ENCODE data around the gene DMPK.
"Not testable (repeated sequence)": the region's sequence is repeated elsewhere in the genome, so short reads cannot be mapped to it uniquely, and the experiment has no call there.

Gene DMPK

GRCh38 chr19:45814166-45814780 lies 32.0 kb upstream of the DMPK start:
- Histone ChIP-seq H3K27me3 (ENCODE audit: control insufficient read depth, insufficient read depth, low read length) (no peaks in the 10 kb centered on the region), H3K36me3 (ENCODE audit: insufficient read depth, low read length) (peaks cover 9% of the 10 kb centered on the region), H3K9ac (ENCODE audit: low read depth, low read length) (no peak overlapping the region), H3K4me3 (ENCODE audit: low read length) (no peak overlapping the region), H3K4me2 (ENCODE audit: low read length) (no peak overlapping the region), H3K9me3 (replicated peaks; ENCODE audit: low read length) (no peaks in the 10 kb centered on the region), H3K4me1 (ENCODE audit: control insufficient read depth, insufficient read depth, low read length) (peaks cover 17% of the 10 kb centered on the region)

DNA sequence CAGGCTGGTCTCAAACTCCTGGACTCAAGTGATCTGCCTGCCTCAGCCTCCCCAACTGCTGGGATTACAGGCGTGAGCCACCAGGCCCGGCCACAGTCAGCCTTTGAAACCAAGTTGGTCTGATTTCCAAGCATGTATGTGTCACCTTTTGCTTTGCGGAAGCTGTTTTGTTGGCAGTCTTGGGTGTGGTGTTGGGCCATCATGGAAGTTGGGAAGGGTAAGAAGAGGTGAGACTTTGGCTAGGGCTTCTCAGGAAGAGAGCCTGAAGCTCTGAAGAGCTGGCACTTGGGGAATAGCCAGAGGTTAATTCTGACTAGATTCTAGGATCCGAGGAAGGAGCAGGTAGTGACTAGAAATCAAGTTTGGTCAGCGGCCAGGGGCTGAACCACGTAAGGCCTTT lies 30.0 kb upstream of the DMPK start:
- Histone ChIP-seq H3K9me3 (replicated peaks; ENCODE audit: low read length) (no peaks in the 10 kb centered on the region), H3K36me3 (ENCODE audit: insufficient read depth, low read length) (no peaks in the 10 kb centered on the region), H3K4me1 (ENCODE audit: control insufficient read depth, insufficient read depth, low read length) (peaks cover 18% of the 10 kb centered on the region), H3K9ac (ENCODE audit: low read depth, low read length) (no peak overlapping the region), H3K4me3 (ENCODE audit: low read length) (no peak overlapping the region), H3K27me3 (ENCODE audit: control insufficient read depth, insufficient read depth, low read length) (no peaks in the 10 kb centered on the region), H3K4me2 (ENCODE audit: low read length) (no peak overlapping the region)

- H3K9me3 ChIP-seq (replicated peaks; ENCODE audit: low read length): no peaks in the 10 kb centered on the region
- peak overlapping the region; percentile 66 for H3K4me2 ChIP-seq (ENCODE audit: low read length)
- H3K4me1 ChIP-seq (ENCODE audit: control insufficient read depth, insufficient read depth, low read length): peaks cover 20% of the 10 kb centered on the region
- no peak overlapping the region for H3K4me3 ChIP-seq (ENCODE audit: low read length)
- no peaks in the 10 kb centered on the region for H3K27me3 ChIP-seq (ENCODE audit: control insufficient read depth, insufficient read depth, low read length)
- H3K36me3 ChIP-seq (ENCODE audit: insufficient read depth, low read length): no peaks in the 10 kb centered on the region
- peak overlapping the region; percentile 9 for H3K9ac ChIP-seq (ENCODE audit: low read depth, low read length)
Measured at GRCh38 chr19:45809643-45810159, 27.4 kb upstream of the DMPK start.

DNA sequence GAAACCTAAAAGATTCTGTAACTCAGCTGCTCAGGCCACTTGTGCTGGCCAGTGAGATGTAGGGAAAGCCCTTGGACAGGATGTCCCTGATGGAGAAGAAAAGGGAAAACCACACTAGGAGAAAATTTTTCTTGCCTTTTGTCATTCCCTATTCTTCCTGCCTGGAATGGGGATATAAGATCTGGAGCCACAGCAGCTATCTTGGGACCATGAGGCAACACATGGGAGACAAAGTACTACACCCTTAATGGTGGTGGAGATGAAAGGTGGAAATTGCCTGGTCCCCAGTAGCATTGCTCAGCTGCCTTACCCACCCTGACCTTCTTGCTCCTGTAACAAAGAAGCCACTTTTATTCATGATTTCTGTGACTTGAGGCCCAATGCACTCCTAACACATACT lies 23.4 kb upstream of the DMPK start:
- Histone ChIP-seq H3K9ac (ENCODE audit: low read depth, low read length) (no peak overlapping the region), H3K4me1 (ENCODE audit: control insufficient read depth, insufficient read depth, low read length) (peaks cover 19% of the 10 kb centered on the region), H3K4me2 (ENCODE audit: low read length) (no peak overlapping the region), H3K27me3 (ENCODE audit: control insufficient read depth, insufficient read depth, low read length) (no peaks in the 10 kb centered on the region), H3K9me3 (replicated peaks; ENCODE audit: low read length) (no peaks in the 10 kb centered on the region), H3K36me3 (ENCODE audit: insufficient read depth, low read length) (no peaks in the 10 kb centered on the region), H3K4me3 (ENCODE audit: low read length) (no peak overlapping the region)

GRCh38 chr19:45804959-45805230 lies 22.6 kb upstream of the DMPK start:
- Histone ChIP-seq H3K4me3 (ENCODE audit: low read length) (no peak overlapping the region), H3K4me2 (ENCODE audit: low read length) (no peak overlapping the region), H3K9me3 (replicated peaks; ENCODE audit: low read length) (no peaks in the 10 kb centered on the region), H3K9ac (ENCODE audit: low read depth, low read length) (no peak overlapping the region), H3K36me3 (ENCODE audit: insufficient read depth, low read length) (no peaks in the 10 kb centered on the region), H3K4me1 (ENCODE audit: control insufficient read depth, insufficient read depth, low read length) (peaks cover 18% of the 10 kb centered on the region), H3K27me3 (ENCODE audit: control insufficient read depth, insufficient read depth, low read length) (no peaks in the 10 kb centered on the region)

- H3K36me3 ChIP-seq (ENCODE audit: insufficient read depth, low read length): no peaks in the 10 kb centered on the region
- no peaks in the 10 kb centered on the region for H3K27me3 ChIP-seq (ENCODE audit: control insufficient read depth, insufficient read depth, low read length)
- no peak overlapping the region for H3K9ac ChIP-seq (ENCODE audit: low read depth, low read length)
- H3K4me1 ChIP-seq (ENCODE audit: control insufficient read depth, insufficient read depth, low read length): peaks cover 18% of the 10 kb centered on the region
- H3K9me3 ChIP-seq (replicated peaks; ENCODE audit: low read length): no peaks in the 10 kb centered on the region
- H3K4me3 ChIP-seq (ENCODE audit: low read length): no peak overlapping the region
- no peak overlapping the region for H3K4me2 ChIP-seq (ENCODE audit: low read length)
Measured at GRCh38 chr19:45804140-45804958, 22.1 kb upstream of the DMPK start.

- Histone ChIP-seq H3K4me1 (ENCODE audit: control insufficient read depth, insufficient read depth, low read length) (peaks cover 22% of the 10 kb centered on the region), H3K4me3 (ENCODE audit: low read length) (no peak overlapping the region), H3K36me3 (ENCODE audit: insufficient read depth, low read length) (no peaks in the 10 kb centered on the region), H3K9ac (ENCODE audit: low read depth, low read length) (no peak overlapping the region), H3K4me2 (ENCODE audit: low read length) (no peak overlapping the region), H3K9me3 (replicated peaks; ENCODE audit: low read length) (no peaks in the 10 kb centered on the region), H3K27me3 (ENCODE audit: control insufficient read depth, insufficient read depth, low read length) (no peaks in the 10 kb centered on the region)
Measured at GRCh38 chr19:45801603-45802175, 19.4 kb upstream of the DMPK start.

DNA sequence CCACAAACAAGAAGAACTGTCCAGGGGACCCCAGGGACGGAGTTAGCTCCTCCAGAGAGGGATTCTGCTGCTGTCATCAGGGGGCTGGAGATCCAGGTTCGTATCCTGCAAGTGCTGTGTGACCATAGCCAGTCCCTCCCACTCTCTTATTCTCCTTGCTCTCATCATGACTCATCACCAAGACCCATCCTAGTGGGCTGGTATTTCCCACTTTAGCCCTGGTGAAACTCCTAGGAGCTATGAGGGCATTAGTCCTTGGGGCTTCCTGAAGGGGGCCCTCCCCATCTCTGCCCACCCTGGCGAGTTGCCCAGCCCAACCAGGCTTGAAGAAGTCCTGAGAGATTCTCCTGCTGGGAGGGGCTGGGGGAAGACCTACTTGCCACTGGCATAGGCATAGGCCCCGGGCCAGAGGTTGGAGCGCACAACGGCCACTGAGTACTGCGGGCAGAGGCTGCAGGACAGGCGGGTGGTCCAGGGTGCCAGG lies 17.8 kb upstream of the DMPK start:
- Histone ChIP-seq H3K27me3 (ENCODE audit: control insufficient read depth, insufficient read depth, low read length) (no peaks in the 10 kb centered on the region), H3K36me3 (ENCODE audit: insufficient read depth, low read length) (no peaks in the 10 kb centered on the region), H3K9me3 (replicated peaks; ENCODE audit: low read length) (no peaks in the 10 kb centered on the region), H3K4me1 (ENCODE audit: control insufficient read depth, insufficient read depth, low read length) (peaks cover 17% of the 10 kb centered on the region), H3K4me3 (ENCODE audit: low read length) (peak overlapping the region; percentile 24), H3K4me2 (ENCODE audit: low read length) (peak overlapping the region; percentile 23), H3K9ac (ENCODE audit: low read depth, low read length) (no peak overlapping the region)

GRCh38 chr19:45799541-45799940 lies 17.3 kb upstream of the DMPK start:
- not testable (repeated sequence) for H3K9ac ChIP-seq (ENCODE audit: low read depth, low read length); H3K36me3 ChIP-seq (ENCODE audit: insufficient read depth, low read length); H3K27me3 ChIP-seq (ENCODE audit: control insufficient read depth, insufficient read depth, low read length); H3K4me2 ChIP-seq (ENCODE audit: low read length); H3K9me3 ChIP-seq (replicated peaks; ENCODE audit: low read length); H3K4me3 ChIP-seq (ENCODE audit: low read length)
- peaks cover 17% of the 10 kb centered on the region for H3K4me1 ChIP-seq (ENCODE audit: control insufficient read depth, insufficient read depth, low read length)

DNA sequence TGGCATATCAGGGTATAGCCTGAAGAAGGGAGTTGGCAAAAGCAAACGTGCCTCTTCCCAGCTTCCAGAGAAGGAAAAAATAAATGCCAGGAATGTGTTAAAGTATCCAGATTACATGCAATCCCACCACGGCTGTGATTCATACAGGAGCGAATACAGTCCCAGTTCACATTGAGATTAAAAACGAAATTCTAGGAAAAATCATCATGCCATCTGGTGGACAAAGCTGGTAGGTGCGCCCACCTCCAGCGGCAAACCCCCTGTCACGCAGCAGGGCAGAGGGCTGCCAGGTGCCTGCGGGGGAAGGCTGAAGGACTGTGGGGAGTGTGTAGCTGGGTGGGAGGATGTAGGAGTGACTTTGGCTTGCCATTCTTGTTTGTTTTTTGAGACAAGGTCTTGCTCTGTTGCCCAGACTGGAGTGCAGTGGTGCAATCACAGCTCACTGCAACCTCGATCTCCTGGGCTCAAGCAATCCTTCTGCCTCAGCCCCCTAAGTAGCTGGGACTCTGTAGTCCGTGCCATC lies 16.8 kb upstream of the DMPK start:
- Histone ChIP-seq H3K27me3 (ENCODE audit: control insufficient read depth, insufficient read depth, low read length) (no peaks in the 10 kb centered on the region), H3K36me3 (ENCODE audit: insufficient read depth, low read length) (no peaks in the 10 kb centered on the region), H3K4me2 (ENCODE audit: low read length) (peak overlapping the region; percentile 41)

DNA sequence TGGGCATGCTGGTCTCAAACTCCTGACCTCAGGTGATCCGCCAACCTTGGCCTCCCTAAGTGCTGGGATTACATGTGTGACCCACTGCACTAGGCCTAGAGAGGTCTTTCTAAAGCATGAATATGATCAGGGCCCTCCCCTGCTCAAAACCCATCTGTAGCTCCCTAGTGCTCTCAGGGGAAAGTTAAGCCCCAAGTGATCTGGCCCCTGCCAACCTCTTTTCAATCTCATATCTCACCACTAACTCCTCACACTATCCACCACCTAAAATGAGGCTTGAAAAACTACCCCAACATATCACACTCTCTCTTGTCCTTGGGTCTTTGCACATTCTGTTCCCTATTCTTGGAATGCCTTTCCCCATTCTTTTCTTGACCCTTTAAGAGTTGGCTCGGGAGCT lies 12.3 kb upstream of the DMPK start:
- H3K4me2 ChIP-seq (ENCODE audit: low read length): no peak overlapping the region
- no peaks in the 10 kb centered on the region for H3K9me3 ChIP-seq (replicated peaks; ENCODE audit: low read length)
- H3K27me3 ChIP-seq (ENCODE audit: control insufficient read depth, insufficient read depth, low read length): no peaks in the 10 kb centered on the region
- no peak overlapping the region for H3K9ac ChIP-seq (ENCODE audit: low read depth, low read length)
- H3K4me1 ChIP-seq (ENCODE audit: control insufficient read depth, insufficient read depth, low read length): peaks cover 23% of the 10 kb centered on the region
- H3K36me3 ChIP-seq (ENCODE audit: insufficient read depth, low read length): peaks cover 6% of the 10 kb centered on the region
- no peak overlapping the region for H3K4me3 ChIP-seq (ENCODE audit: low read length)

More for the DNA sequence above, 16.8 kb upstream of the DMPK start:
- Histone ChIP-seq H3K9me3 (replicated peaks; ENCODE audit: low read length) (no peaks in the 10 kb centered on the region), H3K4me1 (ENCODE audit: control insufficient read depth, insufficient read depth, low read length) (peaks cover 17% of the 10 kb centered on the region), H3K9ac (ENCODE audit: low read depth, low read length) (no peak overlapping the region), H3K4me3 (ENCODE audit: low read length) (no peak overlapping the region)
